Stimulated activated effector memory CD8-positive, alpha-beta T cell treated with anti-CD3 and anti-CD28 coated beads, Interleukin-12 subunit alpha, Interleukin-12 subunit beta, amount 100 ng/mL, for 72 hours (primary cell): ENCODE data around the gene EIF2B2.

Source experiments
- ATAC-seq: fragments of 150-1000 bp; cut with Tn5 transposase; 2 replicates; pipeline ENCODE4 v1.10.0; 2021
- DNase-seq, 2 donors: peaks; one replicate each; pipeline ENCODE4 v3.0.0; 2021 to 2022; ENCODE audit warnings: low spot score in 2 of 2
- H3K27ac Mint-ChIP-seq: one replicate; pipeline ENCODE4 v1.8.0; 2022; ENCODE audit warnings: mild to moderate bottlenecking, mixed read lengths
- H3K36me3 Mint-ChIP-seq: one replicate; pipeline ENCODE4 v1.8.0; 2022; ENCODE audit warnings: mild to moderate bottlenecking, mixed read lengths
- H3K4me1 Mint-ChIP-seq: one replicate; pipeline ENCODE4 v1.8.0; 2022; ENCODE audit warnings: mixed read lengths
- H3K4me3 Mint-ChIP-seq: one replicate; pipeline ENCODE4 v1.8.0; 2022; ENCODE audit warnings: mild to moderate bottlenecking, mixed read lengths
- H3K9me3 Mint-ChIP-seq: one replicate; pipeline ENCODE4 v1.8.0; 2022; ENCODE audit warnings: mixed read lengths

EIF2B2 gene

DNA sequence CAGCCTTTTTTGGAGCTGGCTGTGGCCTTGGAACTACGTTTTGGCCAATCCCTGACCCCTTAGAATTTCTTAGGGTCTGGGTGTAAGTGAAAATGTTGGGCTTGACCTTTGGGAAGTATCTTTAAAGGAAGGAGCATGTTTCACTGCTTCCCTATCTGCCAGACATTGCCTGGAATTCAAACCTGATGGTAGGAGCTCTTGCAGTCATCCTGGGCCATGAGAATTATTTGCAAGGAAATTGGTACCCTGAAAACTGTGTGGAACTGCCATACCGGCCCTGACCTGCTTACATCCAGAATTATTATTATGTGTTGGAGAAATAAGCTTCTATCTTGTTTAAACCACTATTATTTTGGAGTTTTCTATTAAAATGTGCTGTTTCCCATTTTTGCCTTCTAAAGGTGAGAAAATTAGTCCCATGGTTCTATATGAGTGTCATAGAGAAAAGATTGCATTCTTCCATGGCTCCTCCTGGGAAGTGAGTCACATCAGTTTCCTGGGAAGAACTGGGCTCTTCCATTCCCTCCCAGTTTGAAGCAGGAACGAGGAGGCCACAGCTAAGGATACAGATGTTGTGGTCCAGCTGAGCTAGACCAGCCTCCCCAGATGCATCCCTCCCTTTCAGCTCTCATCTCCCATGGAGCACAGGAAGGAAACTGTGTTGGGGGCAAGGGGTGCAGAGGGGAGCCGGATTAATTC, 37.8 kb upstream of the EIF2B2 start:
- H3K9me3 Mint-ChIP-seq: no peaks in the 10 kb centered on the region
- no peak for DNase-seq
- no peaks in the 10 kb centered on the region for H3K36me3 Mint-ChIP-seq
- no peak overlapping the region for H3K4me3 Mint-ChIP-seq
- ATAC-seq: no peak
- H3K27ac Mint-ChIP-seq: no peak overlapping the region
- peaks cover 19% of the 10 kb centered on the region for H3K4me1 Mint-ChIP-seq

DNA sequence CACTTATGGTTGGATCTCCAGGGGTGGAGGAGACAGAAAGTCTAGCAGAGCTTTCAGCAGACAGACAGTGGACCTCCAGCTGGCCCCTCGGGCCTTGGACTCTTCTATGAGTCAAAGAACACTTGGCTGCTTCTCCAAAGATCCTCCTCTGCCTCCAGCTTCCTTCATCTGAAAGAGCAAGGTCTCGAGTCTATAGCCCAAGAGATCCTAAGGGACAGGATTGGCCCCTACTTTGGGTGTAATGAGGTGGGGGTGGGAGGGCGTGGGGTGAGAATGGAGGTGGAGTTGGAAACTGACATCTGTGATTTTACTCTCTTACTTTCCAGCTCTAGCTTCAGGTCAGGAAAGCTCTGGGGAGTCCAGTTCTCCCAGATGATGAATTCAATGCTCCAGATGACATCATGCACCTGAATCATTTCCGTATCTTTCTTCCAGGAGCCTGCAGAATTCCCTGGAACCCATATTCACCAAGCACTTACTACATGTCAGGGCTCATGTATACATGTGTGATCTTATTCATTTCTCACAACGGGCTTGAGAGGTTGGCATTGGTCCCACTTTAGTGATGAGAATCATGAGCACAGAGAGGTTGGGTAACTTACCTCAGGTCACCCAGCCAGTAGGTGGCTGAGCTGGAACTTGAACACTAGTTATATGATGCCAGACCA, 37.1 kb upstream of the EIF2B2 start:
- peaks cover 19% of the 10 kb centered on the region for H3K4me1 Mint-ChIP-seq
- no peaks in the 10 kb centered on the region for H3K9me3 Mint-ChIP-seq
- DNase-seq (no peak), ATAC-seq (no peak)
- no peak overlapping the region for H3K4me3 Mint-ChIP-seq
- H3K36me3 Mint-ChIP-seq: no peaks in the 10 kb centered on the region
- no peak overlapping the region for H3K27ac Mint-ChIP-seq

DNA sequence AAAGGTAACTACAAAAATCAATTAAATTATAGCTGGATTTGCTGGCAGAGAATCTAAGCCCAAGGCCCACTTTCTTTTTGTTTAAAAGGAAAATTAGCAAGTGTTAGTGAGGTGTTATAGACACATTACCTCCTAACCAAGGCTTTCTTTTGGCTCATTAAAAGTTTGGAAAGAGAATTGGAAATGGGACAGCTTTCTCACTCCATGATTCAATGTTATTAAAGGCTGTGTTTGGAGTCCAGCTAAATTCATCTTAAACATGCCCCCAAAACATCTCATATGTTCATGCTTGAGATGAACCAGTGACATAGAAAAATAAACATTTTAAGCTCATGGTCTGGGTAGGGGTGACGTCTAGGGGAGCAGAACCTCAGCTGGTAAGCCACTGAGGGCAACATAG, 33.9 kb upstream of the EIF2B2 start:
- Mint-ChIP-seq H3K27ac (no peak overlapping the region), H3K4me3 (no peak overlapping the region), H3K36me3 (no peaks in the 10 kb centered on the region), H3K9me3 (no peaks in the 10 kb centered on the region), H3K4me1 (peaks cover 6% of the 10 kb centered on the region)
- DNase-seq (no peak), ATAC-seq (no peak)

DNA sequence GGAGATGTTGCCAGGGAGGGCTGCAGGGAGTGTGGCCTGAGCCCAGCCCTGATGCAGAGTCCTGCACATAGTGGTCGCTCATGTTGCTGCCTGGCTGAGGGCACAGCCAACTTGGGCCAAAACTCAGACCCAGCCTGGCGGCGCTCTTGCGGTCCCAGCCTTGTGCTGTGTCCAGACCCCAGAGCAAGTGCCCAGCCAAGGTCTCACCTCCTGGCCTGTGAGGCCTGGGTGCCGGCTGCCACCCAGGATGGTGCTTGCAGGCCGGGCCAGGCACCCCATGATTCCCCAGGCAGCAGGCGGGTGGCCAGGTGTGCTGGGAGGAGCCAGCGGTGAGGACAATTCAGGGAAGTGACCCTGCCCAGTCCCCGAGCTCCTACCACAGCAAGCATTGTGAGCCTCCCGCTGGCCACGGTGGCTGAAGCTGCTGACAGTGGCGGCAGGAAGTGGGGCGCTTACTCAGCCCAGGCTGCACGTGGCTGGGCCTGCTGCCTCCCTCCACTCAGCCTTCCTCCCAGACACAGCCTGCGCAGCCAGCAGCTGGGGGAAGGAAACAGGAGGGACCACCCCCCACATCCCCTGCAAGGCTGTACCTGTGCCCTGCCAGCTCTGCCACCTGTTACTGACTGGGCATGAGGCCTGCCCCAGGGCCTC, 29.6 kb upstream of the EIF2B2 start:
- H3K4me1 Mint-ChIP-seq: no peaks in the 10 kb centered on the region
- DNase-seq (peak in 1 of 2 donors; percentile 58), ATAC-seq (peak; percentile 84)
- no peak overlapping the region for H3K4me3 Mint-ChIP-seq
- no peaks in the 10 kb centered on the region for H3K9me3 Mint-ChIP-seq
- H3K27ac Mint-ChIP-seq: peak overlapping the region; percentile 1
- no peaks in the 10 kb centered on the region for H3K36me3 Mint-ChIP-seq

DNA sequence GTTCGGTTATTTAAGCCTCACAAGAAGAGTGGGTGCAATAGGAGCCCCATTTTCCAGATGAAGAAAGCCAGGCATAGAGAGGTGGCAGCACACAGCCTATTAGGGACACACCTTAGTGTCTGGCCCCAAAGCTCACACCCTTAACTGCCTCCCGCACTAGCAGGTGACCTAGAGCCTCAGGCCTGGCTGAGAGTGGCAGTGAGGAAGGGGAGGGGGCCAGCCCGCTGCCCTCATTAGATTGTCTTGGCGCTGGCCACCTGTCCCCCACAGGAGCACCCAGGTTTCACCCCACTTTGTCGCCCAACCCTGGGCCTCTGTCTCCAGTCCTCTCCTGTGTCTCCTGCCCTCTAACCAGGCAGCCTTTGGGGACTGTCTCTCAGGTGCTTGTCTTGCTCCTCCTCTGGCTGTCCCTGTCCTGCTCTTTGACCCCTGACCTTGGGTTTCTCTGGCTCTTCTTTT, 28.8 kb upstream of the EIF2B2 start:
- Mint-ChIP-seq H3K4me3 (no peak overlapping the region), H3K27ac (peak overlapping the region; percentile 1), H3K4me1 (no peaks in the 10 kb centered on the region), H3K9me3 (no peaks in the 10 kb centered on the region), H3K36me3 (no peaks in the 10 kb centered on the region)
- DNase-seq: no peak
- no peak for ATAC-seq

DNA sequence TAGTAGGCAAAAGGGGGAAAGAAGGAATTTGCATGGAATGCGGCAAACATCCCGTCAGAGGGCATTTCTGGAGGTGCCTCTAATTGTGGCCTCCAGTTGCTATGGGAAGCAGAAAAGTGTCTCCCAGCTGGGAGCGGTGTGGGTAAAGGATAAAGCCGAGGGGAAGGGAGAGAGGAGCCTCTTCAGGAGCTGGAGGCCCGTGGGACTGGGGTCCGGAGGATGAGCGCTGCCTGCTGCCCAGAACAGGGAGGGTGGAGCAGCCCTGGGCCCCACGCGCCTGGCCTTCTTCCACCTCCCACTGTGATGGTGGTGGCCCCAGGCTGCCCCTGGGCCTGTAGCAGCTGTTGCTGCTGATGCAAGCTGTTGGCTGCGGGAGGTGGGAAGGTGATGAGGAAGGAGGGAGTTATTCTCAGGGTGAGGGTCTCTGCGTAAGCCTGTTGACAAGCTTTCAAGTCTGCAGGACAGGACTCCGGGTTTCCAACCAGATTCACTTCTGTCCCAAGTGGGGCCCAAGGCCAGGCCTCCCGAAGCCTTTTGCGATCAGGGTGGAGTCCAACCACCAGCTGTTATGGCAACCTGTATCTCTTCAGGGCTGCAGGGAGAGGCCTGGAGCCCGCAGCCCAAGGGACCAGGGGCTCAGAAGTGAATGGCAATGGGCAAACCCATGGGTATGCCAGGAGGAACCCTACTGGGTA, 28.2 kb upstream of the EIF2B2 start:
- DNase-seq: no peak
- no peak overlapping the region for H3K4me3 Mint-ChIP-seq
- H3K9me3 Mint-ChIP-seq: no peaks in the 10 kb centered on the region
- H3K36me3 Mint-ChIP-seq: no peaks in the 10 kb centered on the region
- no peak for ATAC-seq
- peak overlapping the region; percentile 1 for H3K27ac Mint-ChIP-seq
- H3K4me1 Mint-ChIP-seq: no peaks in the 10 kb centered on the region

DNA sequence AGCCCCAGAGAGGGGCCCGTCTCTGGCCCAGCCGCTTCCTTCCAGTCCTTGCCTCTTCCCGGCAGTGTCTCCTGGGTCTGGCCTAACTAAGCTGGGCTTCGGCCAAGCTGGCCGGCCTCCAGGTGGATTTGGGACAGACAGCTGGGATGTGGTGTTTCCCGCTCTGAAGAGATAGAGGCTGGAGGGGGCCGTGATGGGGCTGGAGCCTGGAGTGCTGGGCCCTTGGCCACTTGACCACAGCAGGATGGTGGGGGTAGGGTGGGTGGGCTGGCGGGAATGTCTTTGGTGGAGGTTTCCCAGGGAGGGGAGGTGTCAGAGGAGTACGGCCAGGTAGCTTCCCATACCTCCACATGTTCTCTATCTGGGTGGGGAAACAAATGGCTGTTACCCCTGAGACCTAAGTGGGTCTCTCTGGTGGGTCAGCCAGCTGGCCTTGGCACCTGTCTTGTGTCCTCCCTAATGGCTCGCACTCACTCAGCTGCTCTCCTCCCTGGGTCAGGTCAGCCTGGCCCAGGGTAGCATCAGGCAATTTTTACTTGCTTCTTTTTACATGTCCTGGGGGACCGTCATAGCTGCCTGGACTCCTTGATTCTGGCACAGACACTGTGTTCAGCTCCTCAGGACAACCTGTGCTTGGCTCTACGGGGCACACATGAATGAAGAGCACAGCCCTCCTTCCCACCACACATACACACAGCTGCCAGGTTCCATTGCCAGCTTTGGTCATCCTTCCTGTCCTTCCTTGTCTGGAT, 27.5 kb upstream of the EIF2B2 start:
- Mint-ChIP-seq H3K4me3 (no peak overlapping the region), H3K4me1 (no peaks in the 10 kb centered on the region), H3K27ac (no peak overlapping the region), H3K9me3 (no peaks in the 10 kb centered on the region), H3K36me3 (no peaks in the 10 kb centered on the region)
- ATAC-seq (no peak), DNase-seq (no peak)

DNA sequence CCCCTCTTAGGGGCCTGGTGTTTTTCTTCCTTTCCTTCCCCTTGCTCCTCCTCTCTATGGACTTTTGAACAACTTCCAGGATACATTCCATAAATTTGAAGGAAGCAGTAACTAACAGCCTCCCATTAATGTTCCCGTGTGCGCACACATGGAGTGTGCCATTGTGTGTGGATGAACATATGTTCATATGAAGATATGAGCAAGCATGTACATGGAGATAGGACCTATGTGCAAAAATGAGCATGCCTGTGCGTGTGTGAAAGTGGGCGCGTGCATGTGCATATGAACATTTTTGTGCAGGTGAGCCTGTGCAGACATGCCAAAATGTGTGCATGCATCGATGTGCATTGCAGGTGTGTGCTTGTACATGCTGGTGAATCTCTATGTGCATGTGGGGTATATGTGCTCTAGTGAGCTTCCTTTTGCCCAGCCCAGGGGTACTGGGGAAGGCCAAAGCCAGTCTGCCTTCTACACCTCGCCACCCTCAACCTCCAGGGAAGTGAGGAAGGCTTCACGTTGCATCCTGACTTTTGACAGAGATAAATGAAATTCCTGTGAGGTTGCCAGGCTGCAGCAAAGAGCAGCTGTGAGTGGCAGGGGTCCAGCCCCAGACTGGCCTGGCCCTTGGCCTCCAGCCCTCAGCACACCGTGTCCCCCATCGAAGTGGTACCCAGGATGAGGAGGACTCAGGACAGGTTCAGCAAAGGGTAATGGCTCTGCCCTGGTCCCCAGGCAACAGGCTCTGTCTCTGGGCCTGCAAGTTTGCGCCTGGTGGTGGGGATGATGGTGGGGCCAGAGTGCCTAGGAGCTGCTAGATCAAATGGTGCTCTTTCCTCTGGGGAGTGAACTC, 26.2 kb upstream of the EIF2B2 start:
- H3K4me1 Mint-ChIP-seq: no peaks in the 10 kb centered on the region
- DNase-seq (no peak), ATAC-seq (no peak)
- H3K27ac Mint-ChIP-seq: no peak overlapping the region
- H3K4me3 Mint-ChIP-seq: no peak overlapping the region
- H3K36me3 Mint-ChIP-seq: no peaks in the 10 kb centered on the region
- H3K9me3 Mint-ChIP-seq: no peaks in the 10 kb centered on the region

DNA sequence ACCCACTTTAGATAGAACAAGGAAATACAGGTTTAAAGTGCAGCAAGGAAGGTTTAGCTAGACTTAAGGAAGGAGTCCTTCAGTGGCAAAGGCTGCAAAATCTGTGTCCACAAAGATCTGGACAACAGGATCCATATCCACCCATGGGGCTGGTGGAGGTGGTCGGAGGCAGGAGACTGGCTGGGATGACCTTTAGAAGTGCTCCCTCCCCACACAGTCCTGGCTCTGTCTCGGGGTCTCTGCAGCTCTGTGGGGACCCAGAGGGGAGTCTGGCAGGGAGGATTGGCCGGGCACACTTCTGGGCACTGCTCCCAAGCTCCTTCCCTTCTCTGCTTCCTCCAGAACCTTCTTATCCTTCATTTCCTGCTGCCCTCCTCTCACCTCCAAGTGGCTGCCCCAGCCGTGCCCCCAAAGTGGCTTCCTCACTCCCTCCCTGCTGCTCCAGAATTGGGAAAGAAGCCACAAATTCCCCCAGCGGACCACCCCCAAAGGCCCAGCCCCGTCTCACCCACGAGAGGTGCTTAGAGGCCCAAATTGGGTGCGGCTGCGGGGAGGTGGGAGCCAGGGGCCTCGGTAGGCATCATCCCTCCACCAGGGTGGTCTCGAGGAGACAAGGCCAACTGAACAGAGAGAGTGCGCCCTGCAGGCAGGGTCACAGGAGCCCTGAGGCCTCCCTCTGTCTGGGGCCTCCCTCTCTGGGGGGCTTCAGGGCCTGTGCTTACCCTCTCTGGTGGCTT, 25.4 kb upstream of the EIF2B2 start:
- no peaks in the 10 kb centered on the region for H3K9me3 Mint-ChIP-seq
- DNase-seq (no peak), ATAC-seq (no peak)
- no peaks in the 10 kb centered on the region for H3K36me3 Mint-ChIP-seq
- H3K4me3 Mint-ChIP-seq: no peak overlapping the region
- H3K4me1 Mint-ChIP-seq: no peaks in the 10 kb centered on the region
- no peak overlapping the region for H3K27ac Mint-ChIP-seq

DNA sequence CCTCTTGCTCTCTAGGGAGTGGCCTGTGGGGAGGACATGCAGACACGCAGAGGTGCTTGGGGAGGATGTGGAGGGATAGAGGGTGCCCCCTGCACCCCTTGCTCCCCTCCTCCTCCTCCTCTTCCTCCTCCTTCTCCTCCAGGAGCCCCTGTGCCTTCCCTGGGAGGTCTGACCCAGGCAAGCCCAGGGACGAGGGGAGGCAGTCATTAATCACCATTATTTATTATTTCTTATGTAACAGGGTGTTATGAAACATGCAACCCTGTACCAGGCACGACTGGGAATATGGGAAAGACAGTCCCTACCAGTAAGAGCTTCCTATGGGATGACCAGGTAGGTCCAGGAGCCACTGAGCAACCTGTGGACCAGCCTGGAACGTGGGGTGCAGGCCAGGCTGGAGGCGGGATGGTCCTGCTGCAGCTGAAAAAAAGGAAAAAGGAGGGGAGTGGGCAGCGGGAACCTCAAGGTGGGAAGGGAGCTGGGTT, 24.8 kb upstream of the EIF2B2 start:
- DNase-seq: no peak
- H3K4me3 Mint-ChIP-seq: no peak overlapping the region
- no peaks in the 10 kb centered on the region for H3K36me3 Mint-ChIP-seq
- ATAC-seq: no peak
- no peaks in the 10 kb centered on the region for H3K9me3 Mint-ChIP-seq
- no peaks in the 10 kb centered on the region for H3K4me1 Mint-ChIP-seq
- no peak overlapping the region for H3K27ac Mint-ChIP-seq

DNA sequence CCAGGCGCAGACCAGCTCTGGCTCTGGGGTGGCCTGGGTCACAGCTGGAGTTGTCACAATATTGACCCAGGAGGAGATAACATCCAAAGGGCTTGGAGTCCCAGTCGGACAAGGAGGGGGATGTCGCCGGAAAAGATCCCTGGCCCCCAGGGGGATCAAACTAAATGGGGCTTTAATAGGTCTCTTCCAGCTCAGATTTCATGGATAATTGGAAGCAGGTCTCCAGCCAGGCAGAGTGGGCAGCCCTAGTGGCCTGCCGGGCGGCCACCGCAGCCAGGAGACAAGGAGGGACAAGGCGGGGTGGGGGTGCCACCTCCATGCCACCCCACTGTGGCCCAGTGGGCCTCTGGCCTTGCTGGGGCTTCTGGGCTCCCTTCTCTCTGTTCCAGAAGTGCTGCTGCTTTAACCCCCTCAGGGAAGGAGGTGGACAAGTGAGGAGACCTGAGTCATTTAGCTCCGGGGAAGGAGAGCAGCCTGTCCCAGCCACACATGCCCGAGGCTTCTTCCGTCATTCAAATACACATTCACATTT, 24.2 kb upstream of the EIF2B2 start:
- Mint-ChIP-seq H3K9me3 (no peaks in the 10 kb centered on the region), H3K4me1 (no peaks in the 10 kb centered on the region), H3K27ac (peak overlapping the region; percentile 23), H3K36me3 (no peaks in the 10 kb centered on the region), H3K4me3 (no peak overlapping the region)
- DNase-seq (no peak), ATAC-seq (no peak)

DNA sequence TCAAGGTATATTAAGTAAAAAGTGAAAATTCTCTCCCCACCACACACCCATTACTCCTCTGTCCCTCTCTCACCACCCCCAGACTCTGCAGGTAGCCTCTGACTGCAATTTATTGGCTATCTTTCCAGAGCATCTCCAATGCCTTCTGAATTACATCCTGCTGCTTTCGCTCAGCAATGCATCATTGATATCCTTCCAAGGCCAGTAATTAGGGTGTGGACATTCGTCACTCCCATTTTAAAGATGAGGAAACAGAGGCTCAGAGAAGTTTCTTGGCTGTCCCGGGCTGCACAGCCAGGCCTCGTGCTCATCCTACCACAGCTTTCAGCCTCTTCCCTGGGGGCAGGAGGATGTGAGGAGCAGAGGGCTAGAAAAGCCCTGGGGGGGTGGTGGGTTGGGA, 23.7 kb upstream of the EIF2B2 start:
- H3K4me3 Mint-ChIP-seq: no peak overlapping the region
- H3K36me3 Mint-ChIP-seq: no peaks in the 10 kb centered on the region
- ATAC-seq (no peak), DNase-seq (no peak)
- peak overlapping the region; percentile 23 for H3K27ac Mint-ChIP-seq
- H3K9me3 Mint-ChIP-seq: no peaks in the 10 kb centered on the region
- H3K4me1 Mint-ChIP-seq: no peaks in the 10 kb centered on the region
